SU-DHL-6 (cell line): ENCODE results near the gene MBOAT7.

ENCODE experiments used
- H2AFZ ChIP-seq: fragments of 200-600 bp; sonication (generic); 2 replicates; pipeline ENCODE4 v1.6.1; 2014; ENCODE audit warnings: low read depth, mild to moderate bottlenecking, moderate library complexity, mixed read lengths, antibody characterized with exemption, low read length; ENCODE audit not compliant: severe bottlenecking
- H3F3A ChIP-seq: fragments of 200-600 bp; shearing (Covaris generic); 2 replicates; pipeline ENCODE4 v1.6.0; 2016; ENCODE audit warnings: antibody characterized with exemption, mild to moderate bottlenecking; ENCODE audit not compliant: insufficient read depth
- H3K27ac ChIP-seq: fragments of 200-600 bp; sonication (generic); 2 replicates; pipeline ENCODE4 v1.5.1; 2016; ENCODE audit warnings: low read depth, mild to moderate bottlenecking, low read length, moderate library complexity, mixed read lengths
- H3K27me3 ChIP-seq: fragments of 200-600 bp; sonication (generic), shearing (Covaris generic); 2 replicates; pipeline ENCODE4 v1.6.0; 2014; ENCODE audit warnings: mild to moderate bottlenecking, low read length
- H3K36me3 ChIP-seq: fragments of 200-600 bp; sonication (generic); 2 replicates; pipeline ENCODE4 v1.6.1; 2014; ENCODE audit warnings: mild to moderate bottlenecking, low read length, mixed read lengths
- H3K4me2 ChIP-seq: fragments of 300-600, 200-600 bp; shearing (Covaris generic), sonication (generic); 2 replicates; pipeline ENCODE4 v1.6.0; 2014; ENCODE audit warnings: low read length, low read depth, mild to moderate bottlenecking; ENCODE audit not compliant: poor library complexity, severe bottlenecking
- H3K4me3 ChIP-seq: fragments of 200-600 bp; sonication (generic); 2 replicates; pipeline ENCODE4 v1.5.1; 2014; ENCODE audit warnings: antibody characterized with exemption, low read length, mild to moderate bottlenecking, mixed read lengths; ENCODE audit not compliant: insufficient read depth, poor library complexity, severe bottlenecking
- H3K79me2 ChIP-seq: fragments of 200-600 bp; sonication (generic); 2 replicates; pipeline ENCODE4 v1.6.1; 2014; ENCODE audit warnings: mild to moderate bottlenecking, low read length, moderate library complexity; ENCODE audit not compliant: insufficient read depth
- H3K9ac ChIP-seq: fragments of 200-600 bp; sonication (generic); 2 replicates; pipeline ENCODE4 v1.7.0; 2014; ENCODE audit warnings: mild to moderate bottlenecking, low read length
- H3K9me2 ChIP-seq: fragments of 200-600 bp; sonication (generic); replicated peaks from 2 replicates; pipeline ENCODE4 v1.6.1; 2014; ENCODE audit warnings: low read length; ENCODE audit not compliant: insufficient read depth
- H3K9me3 ChIP-seq: fragments of 200-600 bp; sonication (generic); 2 replicates; pipeline ENCODE4 v1.6.1; 2014; ENCODE audit warnings: low read length, mixed read lengths; ENCODE audit not compliant: insufficient read depth
- H4K20me1 ChIP-seq: fragments of 200-600 bp; sonication (generic); 2 replicates; pipeline ENCODE4 v1.6.1; 2014; ENCODE audit warnings: low read depth, mild to moderate bottlenecking, antibody characterized with exemption, low read length, moderate library complexity, mixed read lengths
- CTCF ChIP-seq: fragments of 200-600 bp; sonication (generic); IDR thresholded peaks from one replicate; pipeline ENCODE4 v1.5.1; 2017; ENCODE audit warnings: antibody characterized with exemption, mild to moderate bottlenecking, low read length, moderate library complexity; ENCODE audit not compliant: insufficient read depth, poor library complexity, severe bottlenecking
- EZH2phosphoT487 ChIP-seq: fragments of 200-600 bp; sonication (generic), shearing (Covaris generic); conservative IDR thresholded peaks from 2 replicates; pipeline ENCODE4 v1.6.1; 2018; ENCODE audit warnings: mild to moderate bottlenecking, antibody characterized with exemption, low read length, moderate library complexity, mixed read lengths

MBOAT7 gene

GRCh38 chr19:54127688-54128440, 61.5 kb downstream of the MBOAT7 start:
- Histone ChIP-seq H2AFZ (no peak overlapping the region), H3K36me3 (no peaks in the 10 kb centered on the region), H4K20me1 (no peaks in the 10 kb centered on the region), H3F3A (no peaks in the 10 kb centered on the region), H3K9me2 (no peaks in the 10 kb centered on the region), H3K9ac (no peak overlapping the region), H3K27ac (no peak overlapping the region), H3K4me2 (no peak overlapping the region), H3K4me3 (no peak overlapping the region), H3K79me2 (no peaks in the 10 kb centered on the region), H3K27me3 (no peaks in the 10 kb centered on the region), H3K9me3 (no peaks in the 10 kb centered on the region)
- TF ChIP-seq EZH2phosphoT487 = no peak

GRCh38 chr19:54125713-54126112, 63.7 kb downstream of the MBOAT7 start:
- Histone ChIP-seq H3K9ac (no peak overlapping the region), H3K36me3 (no peaks in the 10 kb centered on the region), H3K27ac (no peak overlapping the region), H3K27me3 (no peaks in the 10 kb centered on the region), H3K79me2 (no peaks in the 10 kb centered on the region), H2AFZ (no peak overlapping the region), H3K4me3 (no peak overlapping the region), H3F3A (no peaks in the 10 kb centered on the region), H3K4me2 (no peak overlapping the region), H3K9me3 (no peaks in the 10 kb centered on the region), H3K9me2 (no peaks in the 10 kb centered on the region), H4K20me1 (no peaks in the 10 kb centered on the region)
- TF ChIP-seq CTCF (no peak), EZH2phosphoT487 (no peak)

GRCh38 chr19:54124393-54124792, 65.0 kb downstream of the MBOAT7 start:
- no peaks in the 10 kb centered on the region for H3K9me2 ChIP-seq
- no peaks in the 10 kb centered on the region for H3F3A ChIP-seq
- no peak for TF ChIP-seq CTCF
- TF ChIP-seq EZH2phosphoT487 = no peak
- no peak overlapping the region for H2AFZ ChIP-seq
- no peak overlapping the region for H3K4me2 ChIP-seq
- no peaks in the 10 kb centered on the region for H3K36me3 ChIP-seq
- H3K4me3 ChIP-seq = no peak overlapping the region
- H3K79me2 ChIP-seq = no peaks in the 10 kb centered on the region
- H4K20me1 ChIP-seq = no peaks in the 10 kb centered on the region
- H3K27me3 ChIP-seq = no peaks in the 10 kb centered on the region
- H3K27ac ChIP-seq = no peak overlapping the region
- H3K9ac ChIP-seq = no peak overlapping the region
- H3K9me3 ChIP-seq = no peaks in the 10 kb centered on the region

GRCh38 chr19:54123682-54124081, 65.7 kb downstream of the MBOAT7 start:
- no peak overlapping the region for H3K4me2 ChIP-seq
- no peaks in the 10 kb centered on the region for H3K36me3 ChIP-seq

More at GRCh38 chr19:54123682-54124081, 65.7 kb downstream of the MBOAT7 start:
- H3K9ac ChIP-seq = no peak overlapping the region
- no peaks in the 10 kb centered on the region for H3K9me3 ChIP-seq
- no peaks in the 10 kb centered on the region for H3F3A ChIP-seq
- H3K79me2 ChIP-seq = no peaks in the 10 kb centered on the region
- H2AFZ ChIP-seq = no peak overlapping the region
- no peaks in the 10 kb centered on the region for H4K20me1 ChIP-seq
- TF ChIP-seq CTCF (no peak), EZH2phosphoT487 (no peak)
- H3K4me3 ChIP-seq = no peak overlapping the region
- H3K9me2 ChIP-seq = no peaks in the 10 kb centered on the region
- no peaks in the 10 kb centered on the region for H3K27me3 ChIP-seq
- H3K27ac ChIP-seq = no peak overlapping the region
